ENCODE measurements around the gene RTF2. TPM values are rescaled to one million over a fixed set of nuclear protein-coding genes. Genes with fewer than 3 reads are reported as not detected.

The RTF2 gene
- total and polyA plus RNA-seq, 2 of the 4 experiments (the other 2 are of a cell fraction) = 102 to 109 TPM

- Histone ChIP-seq H4K91ac (ENCODE audit: insufficient read depth, low read depth, low read length) (no peak overlapping the region), H4K20me1 (ENCODE audit: insufficient read depth, low read length) (0 out of 2 replicates have a peak, but pooled peaks cover 5% of the 10 kb centered on the region), H4K8ac (ENCODE audit: low read depth in 2 of 2, low read length in 2 of 2) (no peak overlapping the region), H3K18ac (ENCODE audit: low read depth, low read length) (no peak overlapping the region), H3K23ac (ENCODE audit: low read depth, low read length) (no peak overlapping the region), H3K9me3 (ENCODE audit: control insufficient read depth, insufficient read depth, low read length) (no peaks in the 10 kb centered on the region), H3K4ac (ENCODE audit: low read depth, low read length) (no peak overlapping the region), H3K4me2 (ENCODE audit: low read depth, low read length) (no peak overlapping the region), H3K27ac (ENCODE audit: insufficient read depth, low read length) (no peak overlapping the region), H2AFZ (replicated peaks; ENCODE audit: low read length, poor library complexity) (no peak overlapping the region), H3K4me1 (ENCODE audit: control insufficient read depth, insufficient read depth, low read length) (no peaks in the 10 kb centered on the region), H2BK15ac (ENCODE audit: low read depth, low read length) (no peak overlapping the region), H3K4me3 (ENCODE audit: insufficient read depth, low read depth, low read length) (no peak overlapping the region), H2BK120ac (ENCODE audit: low read depth, low read length) (no peak overlapping the region), H2AK9ac (replicated peaks; ENCODE audit: low read depth, low read length, poor library complexity) (no peak overlapping the region), H2BK5ac (ENCODE audit: low read depth, low read length, poor library complexity, severe bottlenecking) (no peak overlapping the region), H3K9me1 (ENCODE audit: insufficient read depth, low read length) (no peaks in the 10 kb centered on the region; the same call in 1 of the 2 replicates), H4K5ac (ENCODE audit: low read depth, low read length) (no peak overlapping the region), H2AK5ac (ENCODE audit: low read depth, low read length) (no peak overlapping the region), H3K14ac (replicated peaks; ENCODE audit: low read depth, low read length) (no peak overlapping the region), H3K79me1 (ENCODE audit: low read depth in 1 of 2, low read length in 2 of 2) (peaks cover 28 to 41% of the 10 kb centered on the region in 2 experiments), H3K56ac (ENCODE audit: extremely low read depth, insufficient read depth, low read length) (no peak overlapping the region), H3K36me3 (ENCODE audit: control insufficient read depth, insufficient read depth, low read length) (peaks cover 19% of the 10 kb centered on the region; the same call in 1 of the 2 replicates), H3K9ac (ENCODE audit: low read depth, low read length) (no peak overlapping the region), H3K27me3 (ENCODE audit: control insufficient read depth, insufficient read depth, low read length) (no peaks in the 10 kb centered on the region), H2BK20ac (ENCODE audit: low read depth, low read length) (no peak overlapping the region)
- no peak for TF ChIP-seq CEBPB (IDR thresholded peaks at IDR 0.05; ENCODE audit: low read depth, low read length)
- ChIA-PET CTCF (interaction anchor here (0.6 kb wide), 1 partner anchor 130 kb away, joined by 3 read pairs; no protein-coding TSS in a partner anchor), POLR2A (ENCODE audit: unreplicated experiment) (no interaction called here)
- DNase-seq (no peak), ATAC-seq (ENCODE audit: low read depth) (no peak)
- intact Hi-C loops (cut with micrococcal nuclease) = no loop called here
- dilution Hi-C loops (cut with HindIII; ENCODE audit: low sequenced_read_pairs, unreplicated experiment) = no loop called here
- no TSS peak for BruUV-seq (replicated peaks)
- WGBS, 2 experiments (ENCODE audit: extremely low coverage in 2 of 2, insufficient read length in 1 of 2) = no CpG with 5 or more reads among the region's 8 CpGs
- in situ Hi-C loops (cut with MboI; ENCODE audit: low sequenced_read_pairs) = no loop called here
These were observed 35.5 kb downstream of the RTF2 start for GRCh38 chr20:56503916-56504315.
